AG09319 (cell line): ENCODE measurements around the gene SGCA.
A peak's percentile ranks its signal among the peaks of the same experiment; 100 is the strongest.

ENCODE experiments used
- DNase-seq: peaks from one replicate; pipeline ENCODE4 v3.0.0-alpha.2; 2010; ENCODE audit warnings: low read depth; ENCODE audit errors: extremely low read depth
- TF ChIP-seq, protein P1 (sequence below): IDR thresholded peaks from 2 replicates; pipeline ENCODE4 v1.5.1; 2011; ENCODE audit warnings: low read depth, mild to moderate bottlenecking, inconsistent platforms, low read length, moderate library complexity

Gene SGCA

DNA sequence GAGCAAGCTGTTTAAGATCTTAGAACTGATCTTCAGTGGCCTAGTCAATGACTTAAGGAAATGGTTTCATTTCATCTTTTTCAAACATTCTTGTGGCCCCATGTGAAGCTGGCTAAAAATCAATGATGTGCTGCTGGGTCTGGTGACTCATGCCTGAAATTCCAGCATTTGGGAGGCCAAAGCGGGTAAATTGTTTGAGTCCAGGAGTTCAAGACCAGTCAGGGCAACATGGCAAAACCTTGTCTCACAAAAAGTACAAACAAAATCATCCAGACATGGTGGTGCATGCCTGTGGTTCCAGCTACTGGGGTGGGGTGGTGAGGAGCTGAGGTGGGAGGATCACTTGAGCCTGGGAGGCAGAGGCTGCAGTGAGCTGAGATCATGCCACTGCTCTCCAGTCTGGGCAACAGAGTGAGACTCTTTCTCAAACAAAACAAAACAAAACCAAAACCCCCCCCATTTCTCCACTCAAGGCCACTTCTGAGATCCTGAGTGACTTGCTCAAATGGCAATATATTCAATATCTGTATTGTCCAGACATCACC, 53.0 kb downstream of the SGCA start:
- DNase-seq = peak; percentile 77
- TF ChIP-seq, protein P1, sequence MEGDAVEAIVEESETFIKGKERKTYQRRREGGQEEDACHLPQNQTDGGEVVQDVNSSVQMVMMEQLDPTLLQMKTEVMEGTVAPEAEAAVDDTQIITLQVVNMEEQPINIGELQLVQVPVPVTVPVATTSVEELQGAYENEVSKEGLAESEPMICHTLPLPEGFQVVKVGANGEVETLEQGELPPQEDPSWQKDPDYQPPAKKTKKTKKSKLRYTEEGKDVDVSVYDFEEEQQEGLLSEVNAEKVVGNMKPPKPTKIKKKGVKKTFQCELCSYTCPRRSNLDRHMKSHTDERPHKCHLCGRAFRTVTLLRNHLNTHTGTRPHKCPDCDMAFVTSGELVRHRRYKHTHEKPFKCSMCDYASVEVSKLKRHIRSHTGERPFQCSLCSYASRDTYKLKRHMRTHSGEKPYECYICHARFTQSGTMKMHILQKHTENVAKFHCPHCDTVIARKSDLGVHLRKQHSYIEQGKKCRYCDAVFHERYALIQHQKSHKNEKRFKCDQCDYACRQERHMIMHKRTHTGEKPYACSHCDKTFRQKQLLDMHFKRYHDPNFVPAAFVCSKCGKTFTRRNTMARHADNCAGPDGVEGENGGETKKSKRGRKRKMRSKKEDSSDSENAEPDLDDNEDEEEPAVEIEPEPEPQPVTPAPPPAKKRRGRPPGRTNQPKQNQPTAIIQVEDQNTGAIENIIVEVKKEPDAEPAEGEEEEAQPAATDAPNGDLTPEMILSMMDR = no peak

DNA sequence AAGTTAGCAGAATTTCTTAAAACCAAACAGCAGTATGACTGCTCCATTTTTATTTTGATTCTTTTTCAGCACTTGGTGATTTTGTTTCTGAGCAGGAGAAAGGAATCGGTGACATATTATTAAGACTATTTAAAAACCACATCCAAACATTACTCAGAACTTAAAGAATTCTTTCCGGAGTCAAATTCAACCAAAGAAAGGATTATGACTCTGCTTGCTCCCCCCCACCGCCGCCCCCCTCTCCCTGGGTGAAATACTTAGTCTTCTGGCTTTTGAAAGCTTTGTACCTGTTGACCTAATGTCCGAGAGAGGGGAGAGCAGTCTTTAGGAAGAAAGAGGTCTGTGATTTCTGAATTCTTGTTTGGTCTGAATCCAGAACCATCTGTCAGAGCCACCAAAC, 53.5 kb downstream of the SGCA start:
- TF ChIP-seq, protein P1 = no peak
- DNase-seq = no peak

DNA sequence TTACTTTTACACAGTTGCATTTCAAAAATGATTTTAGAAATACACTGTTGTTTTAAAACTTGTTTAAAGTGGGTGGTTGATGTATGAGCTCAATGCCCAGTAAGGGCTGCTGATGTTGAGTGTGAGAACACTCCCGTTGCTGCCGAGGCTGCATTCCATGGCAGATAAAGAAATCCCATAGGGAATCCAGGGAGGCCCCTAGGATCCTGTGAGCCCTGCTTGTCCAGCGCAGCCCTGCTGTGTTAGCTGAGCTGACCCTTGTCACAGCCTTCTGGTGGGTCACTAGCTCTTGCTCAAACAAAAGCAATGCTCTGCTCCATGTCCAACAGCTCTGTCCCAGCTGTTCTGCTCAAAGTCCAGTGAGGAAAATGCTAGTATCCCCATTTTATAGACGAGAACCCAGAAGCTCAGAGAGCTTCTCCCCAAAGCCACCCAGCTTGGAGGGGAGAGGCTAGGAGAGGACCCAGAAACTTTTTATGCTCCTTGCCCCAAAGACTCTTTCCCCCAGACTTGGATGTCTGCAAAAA, 54.2 kb downstream of the SGCA start:
- DNase-seq = no peak
- TF ChIP-seq, protein P1 = no peak

DNA sequence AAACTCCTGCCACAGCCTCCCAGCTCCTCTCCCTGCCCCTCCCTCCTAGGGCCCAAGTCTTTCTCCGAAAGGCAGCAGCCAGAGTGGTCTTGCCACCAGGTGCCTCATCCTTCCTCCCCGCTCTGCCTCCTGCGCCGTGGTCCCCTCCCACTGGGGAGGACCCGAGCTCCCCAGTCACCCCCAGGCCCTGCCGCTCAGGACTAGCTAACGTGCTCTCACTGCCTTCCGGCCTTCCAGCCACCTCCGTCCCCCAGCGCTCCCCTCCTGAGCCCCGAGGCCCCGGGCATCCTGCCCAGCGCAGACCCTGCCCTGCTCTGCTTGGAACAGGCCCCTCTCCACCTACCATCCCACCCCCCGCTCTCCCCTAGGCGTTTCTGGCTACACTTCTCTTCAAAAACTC, 55.0 kb downstream of the SGCA start:
- TF ChIP-seq, protein P1 = no peak
- DNase-seq = no peak

DNA sequence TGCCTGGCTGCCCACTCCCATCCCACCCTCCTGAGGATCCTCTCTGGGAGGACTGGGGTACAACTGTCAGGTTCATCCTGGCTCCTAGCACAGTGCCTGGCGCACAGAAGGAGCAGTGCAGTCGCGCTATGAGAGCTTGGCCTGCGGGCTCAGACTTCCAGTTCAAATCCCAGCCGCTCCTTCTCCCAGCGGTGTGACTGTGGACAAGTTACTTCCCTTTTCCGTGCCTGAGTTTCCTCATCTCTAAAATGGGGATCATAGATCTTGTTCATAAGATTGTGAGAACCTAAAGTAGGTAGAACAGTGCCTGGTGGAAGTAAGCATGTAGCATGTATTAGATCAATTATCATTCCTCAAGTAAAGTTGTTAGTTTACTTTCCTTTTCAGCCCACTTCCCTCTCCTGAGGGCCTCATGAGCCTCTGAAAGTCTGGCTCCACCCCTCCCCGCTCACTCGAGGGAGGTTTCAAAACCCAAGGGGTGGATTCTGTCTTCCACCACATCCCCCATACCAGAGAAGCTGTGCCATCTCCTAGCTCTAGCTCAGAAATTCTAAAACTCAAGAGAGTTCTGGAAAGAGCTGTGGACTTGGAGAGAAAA, 55.6 kb downstream of the SGCA start:
- no peak for DNase-seq
- TF ChIP-seq, protein P1 = no peak

DNA sequence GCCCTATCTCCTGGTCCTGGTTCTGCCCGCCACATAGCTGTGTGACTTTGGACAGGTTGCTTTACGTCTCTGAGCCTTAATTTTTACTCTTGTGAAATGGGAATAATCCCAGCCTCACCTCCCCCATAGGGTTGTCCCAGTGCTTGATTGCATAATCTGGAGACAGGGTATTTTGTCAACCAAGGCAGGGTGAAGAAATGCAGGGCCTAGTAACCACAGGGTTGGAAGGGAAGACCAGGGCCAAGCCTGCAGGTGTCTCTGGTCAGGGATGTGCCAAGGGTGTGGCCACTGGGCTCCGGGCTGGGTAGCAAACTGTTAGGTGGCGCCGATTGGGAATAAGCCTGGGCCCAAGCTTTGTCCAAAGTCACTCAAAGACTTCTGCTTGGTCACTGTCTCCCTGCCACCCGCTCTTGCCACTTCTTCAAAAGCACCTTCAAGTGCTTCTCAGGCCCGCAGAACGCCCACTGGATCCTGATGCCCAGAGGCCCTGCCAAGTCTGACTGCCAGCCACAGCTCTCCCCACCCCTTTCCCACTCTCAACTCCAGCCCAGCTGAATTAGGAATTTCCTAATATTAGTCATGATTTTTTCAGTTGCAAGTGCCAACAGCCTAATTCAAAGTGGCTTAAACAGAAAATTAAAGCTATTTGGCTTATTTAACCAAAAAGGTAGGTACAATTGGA, 56.2 kb downstream of the SGCA start:
- TF ChIP-seq, protein P1 = no peak
- DNase-seq = no peak

DNA sequence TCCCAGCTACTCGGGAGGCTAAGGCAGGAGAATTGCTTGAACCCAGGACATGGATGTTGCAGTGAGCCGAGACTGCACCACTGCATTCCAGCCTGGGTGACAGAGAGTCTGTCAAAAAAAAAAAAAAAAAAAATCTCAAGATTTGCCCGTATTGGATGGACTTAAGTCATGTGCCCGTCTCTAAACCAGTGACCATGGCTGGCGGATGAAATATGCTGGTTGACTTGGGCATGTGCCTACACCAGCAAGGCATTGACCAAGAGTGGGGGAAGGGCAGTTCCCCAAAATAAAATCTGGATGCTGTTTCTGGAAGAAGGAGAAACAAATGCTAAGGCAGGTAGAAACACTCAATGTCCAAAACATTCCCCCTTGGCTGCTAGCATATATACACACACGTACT, 57.1 kb downstream of the SGCA start:
- no peak for DNase-seq
- TF ChIP-seq, protein P1 = no peak
